ENCODE measurements around the gene NLRP1. TPM values are rescaled to one million over a fixed set of nuclear protein-coding genes. Genes with fewer than 3 reads are reported as not detected.

Gene NLRP1
- total and polyA plus RNA-seq, 2 of the 13 experiments (the other 11 are each of a cell fraction or from before 2014, with no cell fraction given), result 3.4 to 3.7 TPM

DNA sequence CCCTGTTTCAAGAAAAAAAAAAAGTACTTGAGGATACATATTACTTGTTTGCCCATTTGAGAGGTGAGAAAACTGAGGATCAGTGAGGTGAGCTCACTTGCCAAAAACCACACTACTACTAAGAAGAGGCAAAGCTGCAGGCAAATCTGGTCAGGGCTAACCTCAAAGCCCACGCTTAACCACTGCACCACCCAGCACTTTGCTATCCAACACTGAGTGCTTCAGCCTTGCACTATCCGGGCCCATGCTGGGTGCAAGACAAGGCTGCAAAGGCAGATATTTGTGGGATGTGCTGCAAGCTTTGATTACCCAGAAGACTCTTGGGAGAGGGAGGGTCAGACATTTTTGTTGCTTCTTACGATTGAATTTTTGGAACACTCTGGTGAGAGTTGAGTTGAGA, 23.6 kb upstream of the NLRP1 start:
- CTCF ChIA-PET (ENCODE audit: low intra/inter-chr PET ratio, low total read pairs), result no interaction called here
- H3K4me2 ChIP-seq (ENCODE audit: low read depth, low read length), result no peak overlapping the region
- POLR2A ChIA-PET, result no interaction called here
- no peak overlapping the region for H3K4me3 ChIP-seq (replicated peaks in 1 of 3; ENCODE audit: insufficient read depth in 1 of 3, low read depth in 2 of 3, low read length in 3 of 3)
- no peaks in the 10 kb centered on the region for H4K20me1 ChIP-seq (ENCODE audit: insufficient read depth, low read length)
- intact Hi-C loops (cut with micrococcal nuclease; ENCODE audit: unreplicated experiment), result no loop called here
- no peak overlapping the region for H2AFZ ChIP-seq (ENCODE audit: low read length)
- no peak overlapping the region for H3K9ac ChIP-seq (ENCODE audit: insufficient read depth, low read depth, low read length)
- H3K36me3 ChIP-seq (replicated peaks in 1 of 2; ENCODE audit: control insufficient read depth in 1 of 2, insufficient read depth in 2 of 2, low read length in 2 of 2), result no peaks in the 10 kb centered on the region
- no peaks in the 10 kb centered on the region for H3K9me3 ChIP-seq (ENCODE audit: low read length)
- no peak overlapping the region for H3K27ac ChIP-seq (ENCODE audit: extremely low read length, insufficient read depth, low read length)
- DNase-seq (ENCODE audit: low spot score) (no peak), FAIRE-seq (no peak), ATAC-seq (no peak)
- TF ChIP-seq CBX5 (CRISPR knock-in tag; IDR thresholded peaks at IDR 0.05; ENCODE audit: borderline replicate concordance) (no peak), SAFB2 (CRISPR knock-in tag; IDR thresholded peaks at IDR 0.05; ENCODE audit: borderline replicate concordance, low read depth) (no peak), JARID2 (CRISPR knock-in tag; IDR thresholded peaks at IDR 0.05; ENCODE audit: insufficient replicate concordance) (no peak), DBP (CRISPR knock-in tag; IDR thresholded peaks at IDR 0.05; ENCODE audit: not compliant biosample characterization) (no peak), ATM (IDR thresholded peaks at IDR 0.05; ENCODE audit: borderline replicate concordance) (no peak)
- H3K79me2 ChIP-seq (ENCODE audit: insufficient read depth, low read length), result no peaks in the 10 kb centered on the region
- no peaks in the 10 kb centered on the region for H3K4me1 ChIP-seq (ENCODE audit: insufficient read depth, low read length)
- no TSS peak for BruUV-seq (replicated peaks)
- 38% methylated on average over 3 of the region's 3 CpGs for WGBS (ENCODE audit: low lambda C conversion rate)
- in situ Hi-C loops (cut with HindIII; ENCODE audit: extremely low pct_ligation_motif_present, low pct_unique_long_range_greater_than_20kb), result no loop called here
- peaks cover 0 to 5% of the 10 kb centered on the region in 2 experiments; a peak in 1 of 5 replicates for H3K27me3 ChIP-seq (ENCODE audit: control insufficient read depth in 1 of 2, insufficient read depth in 2 of 2, low read length in 2 of 2)

GRCh38 chr17:5605452-5605851, 21.1 kb upstream of the NLRP1 start:
- 0 out of 5 replicates have a peak, but pooled peaks cover 0 to 5% of the 10 kb centered on the region in 2 experiments for H3K27me3 ChIP-seq (ENCODE audit: control insufficient read depth in 1 of 2, insufficient read depth in 2 of 2, low read length in 2 of 2)
- H4K20me1 ChIP-seq (ENCODE audit: insufficient read depth, low read length), result no peaks in the 10 kb centered on the region
- CTCF ChIA-PET (ENCODE audit: low intra/inter-chr PET ratio, low total read pairs), result no interaction called here
- no peak for TF ChIP-seq ETV6 (CRISPR knock-in tag; conservative IDR thresholded peaks at IDR 0.05)
- peak; percentile 73; the same call in 1 of the 2 replicates for TF ChIP-seq ZNF331 (CRISPR knock-in tag; IDR thresholded peaks at IDR 0.05)
- no peak overlapping the region for H2AFZ ChIP-seq (ENCODE audit: low read length)
- H3K4me1 ChIP-seq (ENCODE audit: insufficient read depth, low read length), result no peaks in the 10 kb centered on the region
- in situ Hi-C loops (cut with HindIII; ENCODE audit: extremely low pct_ligation_motif_present, low pct_unique_long_range_greater_than_20kb) (no loop called here), intact Hi-C loops (cut with micrococcal nuclease; ENCODE audit: unreplicated experiment) (no loop called here)
- H3K9me3 ChIP-seq (ENCODE audit: low read length), result no peaks in the 10 kb centered on the region
- H3K9ac ChIP-seq (ENCODE audit: insufficient read depth, low read depth, low read length), result no peak overlapping the region
- no peak for ATAC-seq
- no peaks in the 10 kb centered on the region for H3K36me3 ChIP-seq (replicated peaks in 1 of 2; ENCODE audit: control insufficient read depth in 1 of 2, insufficient read depth in 2 of 2, low read length in 2 of 2)
- H3K4me2 ChIP-seq (ENCODE audit: low read depth, low read length), result no peak overlapping the region
- DNase-seq (ENCODE audit: low spot score), result no peak
- no peak for FAIRE-seq
- WGBS (ENCODE audit: low lambda C conversion rate), result 9% methylated on average over 4 of the region's 4 CpGs
- POLR2A ChIA-PET, result no interaction called here
- no TSS peak for BruUV-seq (replicated peaks)
- no peak overlapping the region for H3K4me3 ChIP-seq (replicated peaks in 1 of 3; ENCODE audit: insufficient read depth in 1 of 3, low read depth in 2 of 3, low read length in 3 of 3)
- no peaks in the 10 kb centered on the region for H3K79me2 ChIP-seq (ENCODE audit: insufficient read depth, low read length)
- H3K27ac ChIP-seq (ENCODE audit: extremely low read length, insufficient read depth, low read length), result no peak overlapping the region

All from HepG2 (cell line).